ENCODE results near the gene DCBLD1. TPM values are rescaled to one million over a fixed set of nuclear protein-coding genes. Genes with fewer than 3 reads are reported as not detected.
A peak's percentile ranks its signal among the peaks of the same experiment; 100 is the strongest.

The DCBLD1 gene
- total and polyA plus RNA-seq, 2 of the 13 experiments (the other 11 are each of a cell fraction or from before 2014, with no cell fraction given) = 23.2 to 41.5 TPM

DNA sequence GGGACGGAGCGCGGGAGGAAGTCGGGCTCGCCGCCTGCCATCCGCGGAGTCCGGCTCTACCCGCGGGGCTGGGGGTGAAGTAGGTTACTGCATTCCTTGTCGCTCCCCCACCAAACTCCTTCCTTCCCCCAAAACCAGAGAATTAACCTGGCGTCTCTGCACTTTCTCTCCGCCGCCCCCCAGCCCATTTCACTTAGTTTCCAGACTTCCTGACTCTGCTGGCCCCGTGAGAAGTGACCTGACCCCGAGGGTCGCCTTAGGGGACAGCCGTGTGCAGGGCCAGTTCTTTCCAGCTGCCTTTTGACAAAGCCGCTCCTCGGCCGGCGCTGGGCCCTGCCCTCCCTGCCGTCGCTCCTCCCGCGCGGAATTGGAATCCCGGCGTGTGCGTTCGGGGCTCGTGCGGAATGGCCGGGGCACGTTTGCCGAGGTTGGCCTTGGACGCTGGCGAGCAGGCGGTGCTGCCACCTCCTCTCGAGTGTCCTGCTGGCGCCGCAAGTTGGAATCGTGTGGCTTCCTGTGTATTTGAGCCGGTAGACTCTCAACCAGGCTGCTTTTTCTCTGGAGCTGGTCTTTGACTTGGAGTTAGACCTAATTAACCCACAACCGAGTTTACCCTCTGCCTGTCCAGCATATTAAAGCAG is 650 bp downstream of the DCBLD1 start (continued):
- TF ChIP-seq TARDBP (CRISPR knock-in tag; IDR thresholded peaks at IDR 0.05) (peak; percentile 67; the same call in 1 of the 2 replicates), MYNN (CRISPR knock-in tag; IDR thresholded peaks at IDR 0.05; ENCODE audit: low read depth) (no peak), SNRNP70 (IDR thresholded peaks at IDR 0.05; ENCODE audit: low read depth, low read length) (no peak), ARHGAP35 (CRISPR knock-in tag; IDR thresholded peaks at IDR 0.05; ENCODE audit: borderline replicate concordance) (peak; percentile 88), SKI (IDR thresholded peaks at IDR 0.05; ENCODE audit: partially characterized antibody) (peak; percentile 33), MEF2D (CRISPR knock-in tag; IDR thresholded peaks at IDR 0.05) (no peak), RNF2 (conservative IDR thresholded peaks at IDR 0.05; ENCODE audit: low read depth) (peak; percentile 57; the same call in 1 of the 2 replicates), ZZZ3 (CRISPR knock-in tag; IDR thresholded peaks at IDR 0.05; ENCODE audit: borderline replicate concordance) (no peak), ZMYM2 (CRISPR knock-in tag; IDR thresholded peaks at IDR 0.05) (peak; percentile 83), CAMTA2 (CRISPR knock-in tag; IDR thresholded peaks at IDR 0.05; ENCODE audit: borderline replicate concordance) (no peak), ZNF546 (CRISPR knock-in tag; conservative IDR thresholded peaks at IDR 0.05) (peak; percentile 62; the same call in 1 of the 2 replicates), ARNT2 (CRISPR knock-in tag; IDR thresholded peaks at IDR 0.05; ENCODE audit: low read depth) (no peak)
- TF ChIP-seq, protein P1, sequence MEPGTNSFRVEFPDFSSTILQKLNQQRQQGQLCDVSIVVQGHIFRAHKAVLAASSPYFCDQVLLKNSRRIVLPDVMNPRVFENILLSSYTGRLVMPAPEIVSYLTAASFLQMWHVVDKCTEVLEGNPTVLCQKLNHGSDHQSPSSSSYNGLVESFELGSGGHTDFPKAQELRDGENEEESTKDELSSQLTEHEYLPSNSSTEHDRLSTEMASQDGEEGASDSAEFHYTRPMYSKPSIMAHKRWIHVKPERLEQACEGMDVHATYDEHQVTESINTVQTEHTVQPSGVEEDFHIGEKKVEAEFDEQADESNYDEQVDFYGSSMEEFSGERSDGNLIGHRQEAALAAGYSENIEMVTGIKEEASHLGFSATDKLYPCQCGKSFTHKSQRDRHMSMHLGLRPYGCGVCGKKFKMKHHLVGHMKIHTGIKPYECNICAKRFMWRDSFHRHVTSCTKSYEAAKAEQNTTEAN (CRISPR knock-in tag; conservative IDR thresholded peaks at IDR 0.05) = peak; percentile 50; the same call in 1 of the 2 replicates
- TF ChIP-seq, protein P2, sequence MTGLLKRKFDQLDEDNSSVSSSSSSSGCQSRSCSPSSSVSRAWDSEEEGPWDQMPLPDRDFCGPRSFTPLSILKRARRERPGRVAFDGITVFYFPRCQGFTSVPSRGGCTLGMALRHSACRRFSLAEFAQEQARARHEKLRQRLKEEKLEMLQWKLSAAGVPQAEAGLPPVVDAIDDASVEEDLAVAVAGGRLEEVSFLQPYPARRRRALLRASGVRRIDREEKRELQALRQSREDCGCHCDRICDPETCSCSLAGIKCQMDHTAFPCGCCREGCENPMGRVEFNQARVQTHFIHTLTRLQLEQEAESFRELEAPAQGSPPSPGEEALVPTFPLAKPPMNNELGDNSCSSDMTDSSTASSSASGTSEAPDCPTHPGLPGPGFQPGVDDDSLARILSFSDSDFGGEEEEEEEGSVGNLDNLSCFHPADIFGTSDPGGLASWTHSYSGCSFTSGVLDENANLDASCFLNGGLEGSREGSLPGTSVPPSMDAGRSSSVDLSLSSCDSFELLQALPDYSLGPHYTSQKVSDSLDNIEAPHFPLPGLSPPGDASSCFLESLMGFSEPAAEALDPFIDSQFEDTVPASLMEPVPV (CRISPR knock-in tag; IDR thresholded peaks at IDR 0.05) = 0 out of 2 replicates have a peak, but pooled peaks have one; percentile 41
- TF ChIP-seq, protein P3, sequence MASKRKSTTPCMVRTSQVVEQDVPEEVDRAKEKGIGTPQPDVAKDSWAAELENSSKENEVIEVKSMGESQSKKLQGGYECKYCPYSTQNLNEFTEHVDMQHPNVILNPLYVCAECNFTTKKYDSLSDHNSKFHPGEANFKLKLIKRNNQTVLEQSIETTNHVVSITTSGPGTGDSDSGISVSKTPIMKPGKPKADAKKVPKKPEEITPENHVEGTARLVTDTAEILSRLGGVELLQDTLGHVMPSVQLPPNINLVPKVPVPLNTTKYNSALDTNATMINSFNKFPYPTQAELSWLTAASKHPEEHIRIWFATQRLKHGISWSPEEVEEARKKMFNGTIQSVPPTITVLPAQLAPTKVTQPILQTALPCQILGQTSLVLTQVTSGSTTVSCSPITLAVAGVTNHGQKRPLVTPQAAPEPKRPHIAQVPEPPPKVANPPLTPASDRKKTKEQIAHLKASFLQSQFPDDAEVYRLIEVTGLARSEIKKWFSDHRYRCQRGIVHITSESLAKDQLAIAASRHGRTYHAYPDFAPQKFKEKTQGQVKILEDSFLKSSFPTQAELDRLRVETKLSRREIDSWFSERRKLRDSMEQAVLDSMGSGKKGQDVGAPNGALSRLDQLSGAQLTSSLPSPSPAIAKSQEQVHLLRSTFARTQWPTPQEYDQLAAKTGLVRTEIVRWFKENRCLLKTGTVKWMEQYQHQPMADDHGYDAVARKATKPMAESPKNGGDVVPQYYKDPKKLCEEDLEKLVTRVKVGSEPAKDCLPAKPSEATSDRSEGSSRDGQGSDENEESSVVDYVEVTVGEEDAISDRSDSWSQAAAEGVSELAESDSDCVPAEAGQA (IDR thresholded peaks at IDR 0.05; ENCODE audit: low read depth) = peak; percentile 48; the same call in 1 of the 2 replicates
- TF ChIP-seq, protein P3 (CRISPR knock-in tag; IDR thresholded peaks at IDR 0.05; ENCODE audit: borderline replicate concordance) = no peak; the same call in 1 of the 2 replicates
